ENCODE measurements around the gene FBXL20.
"Not testable (repeated sequence)": the region's sequence is repeated elsewhere in the genome, so short reads cannot be mapped to it uniquely, and the experiment has no call there.

FBXL20 gene

GRCh38 chr17:39252788-39253460 is 148.5 kb downstream of the FBXL20 start:
- Histone ChIP-seq H3K9me3 (ENCODE audit: low read length) (no peaks in the 10 kb centered on the region), H3K27ac (ENCODE audit: low read depth, low read length, poor library complexity, severe bottlenecking) (no peak overlapping the region), H3K36me3 (ENCODE audit: insufficient read depth, low read length) (no peaks in the 10 kb centered on the region), H4K20me1 (ENCODE audit: insufficient read depth, low read length) (no peaks in the 10 kb centered on the region), H3K79me2 (ENCODE audit: insufficient read depth, low read length) (no peaks in the 10 kb centered on the region), H3K4me2 (ENCODE audit: low read length) (no peak overlapping the region), H3K9me2 (ENCODE audit: low read depth, low read length) (no peaks in the 10 kb centered on the region), H3K9ac (ENCODE audit: low read length) (no peak overlapping the region), H3K4me1 (ENCODE audit: insufficient read depth, low read length, severe bottlenecking) (no peaks in the 10 kb centered on the region), H3K4me3 (ENCODE audit: low read depth, low read length, poor library complexity, severe bottlenecking) (no peak overlapping the region), H3K27me3 (ENCODE audit: insufficient read depth, low read length) (no peaks in the 10 kb centered on the region), H2AFZ (ENCODE audit: low read length) (no peak overlapping the region), H3F3A (ENCODE audit: insufficient read depth, low read length) (no peaks in the 10 kb centered on the region)
- TF ChIP-seq CTCF (IDR thresholded peaks at IDR 0.05; ENCODE audit: low read length): no peak
- no peak for TF ChIP-seq EZH2 (IDR thresholded peaks at IDR 0.05; ENCODE audit: borderline replicate concordance, low read length)

- Histone ChIP-seq H3K27ac (ENCODE audit: low read depth, low read length, poor library complexity, severe bottlenecking) (no peak overlapping the region), H3K9me3 (ENCODE audit: low read length) (no peaks in the 10 kb centered on the region), H3F3A (ENCODE audit: insufficient read depth, low read length) (no peaks in the 10 kb centered on the region), H3K36me3 (ENCODE audit: insufficient read depth, low read length) (no peaks in the 10 kb centered on the region), H4K20me1 (ENCODE audit: insufficient read depth, low read length) (no peaks in the 10 kb centered on the region), H3K9ac (ENCODE audit: low read length) (no peak overlapping the region), H3K4me3 (ENCODE audit: low read depth, low read length, poor library complexity, severe bottlenecking) (no peak overlapping the region), H3K79me2 (ENCODE audit: insufficient read depth, low read length) (no peaks in the 10 kb centered on the region), H3K27me3 (ENCODE audit: insufficient read depth, low read length) (no peaks in the 10 kb centered on the region), H2AFZ (ENCODE audit: low read length) (no peak overlapping the region), H3K4me1 (ENCODE audit: insufficient read depth, low read length, severe bottlenecking) (no peaks in the 10 kb centered on the region), H3K4me2 (ENCODE audit: low read length) (no peak overlapping the region), H3K9me2 (ENCODE audit: low read depth, low read length) (no peaks in the 10 kb centered on the region)
- TF ChIP-seq EZH2 (IDR thresholded peaks at IDR 0.05; ENCODE audit: borderline replicate concordance, low read length): no peak
- TF ChIP-seq CTCF (IDR thresholded peaks at IDR 0.05; ENCODE audit: low read length): no peak
Measured at GRCh38 chr17:39251997-39252396, 149.4 kb downstream of the FBXL20 start.

- not testable (repeated sequence) for H3K36me3 ChIP-seq (ENCODE audit: insufficient read depth, low read length); H3K79me2 ChIP-seq (ENCODE audit: insufficient read depth, low read length); H4K20me1 ChIP-seq (ENCODE audit: insufficient read depth, low read length)
Measured at GRCh38 chr17:39250076-39250475, 151.3 kb downstream of the FBXL20 start.

GRCh38 chr17:39246274-39246673 is 155.2 kb downstream of the FBXL20 start:
- Histone ChIP-seq H3K79me2 (ENCODE audit: insufficient read depth, low read length) (no peaks in the 10 kb centered on the region), H3K9ac (ENCODE audit: low read length) (no peak overlapping the region), H3K4me1 (ENCODE audit: insufficient read depth, low read length, severe bottlenecking) (peaks cover 8% of the 10 kb centered on the region), H3K9me2 (ENCODE audit: low read depth, low read length) (no peaks in the 10 kb centered on the region), H3K9me3 (ENCODE audit: low read length) (no peaks in the 10 kb centered on the region), H3F3A (ENCODE audit: insufficient read depth, low read length) (no peaks in the 10 kb centered on the region), H3K36me3 (ENCODE audit: insufficient read depth, low read length) (no peaks in the 10 kb centered on the region), H4K20me1 (ENCODE audit: insufficient read depth, low read length) (no peaks in the 10 kb centered on the region), H3K4me2 (ENCODE audit: low read length) (no peak overlapping the region), H3K4me3 (ENCODE audit: low read depth, low read length, poor library complexity, severe bottlenecking) (no peak overlapping the region), H3K27me3 (ENCODE audit: insufficient read depth, low read length) (no peaks in the 10 kb centered on the region), H2AFZ (ENCODE audit: low read length) (no peak overlapping the region), H3K27ac (ENCODE audit: low read depth, low read length, poor library complexity, severe bottlenecking) (no peak overlapping the region)
- TF ChIP-seq CTCF (IDR thresholded peaks at IDR 0.05; ENCODE audit: low read length) (no peak), EZH2 (IDR thresholded peaks at IDR 0.05; ENCODE audit: borderline replicate concordance, low read length) (no peak)

More at GRCh38 chr17:39250076-39250475, 151.3 kb downstream of the FBXL20 start:
- H2AFZ ChIP-seq (ENCODE audit: low read length); H3K9me3 ChIP-seq (ENCODE audit: low read length); H3K4me2 ChIP-seq (ENCODE audit: low read length); H3F3A ChIP-seq (ENCODE audit: insufficient read depth, low read length); H3K4me1 ChIP-seq (ENCODE audit: insufficient read depth, low read length, severe bottlenecking); H3K27ac ChIP-seq (ENCODE audit: low read depth, low read length, poor library complexity, severe bottlenecking); H3K27me3 ChIP-seq (ENCODE audit: insufficient read depth, low read length); H3K4me3 ChIP-seq (ENCODE audit: low read depth, low read length, poor library complexity, severe bottlenecking); H3K9me2 ChIP-seq (ENCODE audit: low read depth, low read length); H3K9ac ChIP-seq (ENCODE audit: low read length): not testable (repeated sequence)

Measured in OCI-LY1 (cell line).